Lower leg skin (tissue), 3 donors: ENCODE data around the gene HNRNPUL2.

Source experiments
- POLR2A ChIP-seq, 2 donors: fragments of 450-650 bp; IDR thresholded peaks; one replicate each; pipeline ENCODE4 v1.6.1; 2016 to 2017; ENCODE audit warnings: antibody characterized with exemption in 2 of 2, mild to moderate bottlenecking in 1 of 2, moderate library complexity in 1 of 2
- TF ChIP-seq, protein P1 (sequence below), 3 donors: fragments of 450-650 bp; IDR thresholded peaks; one replicate each; pipeline ENCODE4 v1.5.1; 2016; ENCODE audit warnings: antibody characterized with exemption in 3 of 3, mild to moderate bottlenecking in 3 of 3, moderate library complexity in 2 of 3

- TF ChIP-seq, protein P1, sequence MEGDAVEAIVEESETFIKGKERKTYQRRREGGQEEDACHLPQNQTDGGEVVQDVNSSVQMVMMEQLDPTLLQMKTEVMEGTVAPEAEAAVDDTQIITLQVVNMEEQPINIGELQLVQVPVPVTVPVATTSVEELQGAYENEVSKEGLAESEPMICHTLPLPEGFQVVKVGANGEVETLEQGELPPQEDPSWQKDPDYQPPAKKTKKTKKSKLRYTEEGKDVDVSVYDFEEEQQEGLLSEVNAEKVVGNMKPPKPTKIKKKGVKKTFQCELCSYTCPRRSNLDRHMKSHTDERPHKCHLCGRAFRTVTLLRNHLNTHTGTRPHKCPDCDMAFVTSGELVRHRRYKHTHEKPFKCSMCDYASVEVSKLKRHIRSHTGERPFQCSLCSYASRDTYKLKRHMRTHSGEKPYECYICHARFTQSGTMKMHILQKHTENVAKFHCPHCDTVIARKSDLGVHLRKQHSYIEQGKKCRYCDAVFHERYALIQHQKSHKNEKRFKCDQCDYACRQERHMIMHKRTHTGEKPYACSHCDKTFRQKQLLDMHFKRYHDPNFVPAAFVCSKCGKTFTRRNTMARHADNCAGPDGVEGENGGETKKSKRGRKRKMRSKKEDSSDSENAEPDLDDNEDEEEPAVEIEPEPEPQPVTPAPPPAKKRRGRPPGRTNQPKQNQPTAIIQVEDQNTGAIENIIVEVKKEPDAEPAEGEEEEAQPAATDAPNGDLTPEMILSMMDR (IDR thresholded peaks at IDR 0.05), result no peak
- TF ChIP-seq POLR2A (IDR thresholded peaks at IDR 0.05), result no peak
Measured at GRCh38 chr11:62724171-62724570, 3.1 kb downstream of the HNRNPUL2 start.
